Lower leg skin (tissue), 4 donors: ENCODE measurements around the gene TIMM8B. TPM values are rescaled to one million over a fixed set of nuclear protein-coding genes. Genes with fewer than 3 reads are reported as not detected.

Source experiments
- DNase-seq, 2 donors: peaks; one replicate each; pipeline ENCODE4 v3.0.0-alpha.2; 2019; ENCODE audit warnings: low spot score in 2 of 2
- H3K4me3 ChIP-seq: fragments of 200-600 bp; sonication (generic); 2 replicates; pipeline ENCODE4 v1.5.1; 2017; ENCODE audit warnings: mild to moderate bottlenecking, low read depth; ENCODE audit not compliant: poor library complexity, severe bottlenecking
- POLR2A ChIP-seq, 2 donors: fragments of 450-650 bp; IDR thresholded peaks; one replicate each; pipeline ENCODE4 v1.6.1; 2016 to 2017; ENCODE audit warnings: antibody characterized with exemption in 2 of 2, mild to moderate bottlenecking in 1 of 2, moderate library complexity in 1 of 2
- WGBS, 2 donors: methylation state at CpG; one replicate each; pipeline ENCODE4 v1.1.5; 2018; 5-methylcytosine and 5-hydroxymethylcytosine counted together
- intact Hi-C: fragments of 100-400 bp; cut with DNase I; formaldehyde crosslinking; loops from one replicate; pipeline ENCODE4 v1.15.0; 2023; ENCODE audit warnings: low total_unique reads
- total RNA-seq, 4 donors: library from RNA; depleted of rRNA; stranded (reverse); fragments of >200 nt; gene quantifications; one replicate each; pipeline ENCODE4 v1.1.0, GENCODE V29; 2016
- TF ChIP-seq, protein P1 (sequence below), 3 donors: fragments of 450-650 bp; IDR thresholded peaks; one replicate each; pipeline ENCODE4 v1.5.1; 2016; ENCODE audit warnings: antibody characterized with exemption in 3 of 3, mild to moderate bottlenecking in 3 of 3, moderate library complexity in 2 of 3

The TIMM8B gene, protein sequence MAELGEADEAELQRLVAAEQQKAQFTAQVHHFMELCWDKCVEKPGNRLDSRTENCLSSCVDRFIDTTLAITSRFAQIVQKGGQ
- 10 to 100 TPM; 12.4 to 49.0 (median 29.9) TPM for total RNA-seq

DNA sequence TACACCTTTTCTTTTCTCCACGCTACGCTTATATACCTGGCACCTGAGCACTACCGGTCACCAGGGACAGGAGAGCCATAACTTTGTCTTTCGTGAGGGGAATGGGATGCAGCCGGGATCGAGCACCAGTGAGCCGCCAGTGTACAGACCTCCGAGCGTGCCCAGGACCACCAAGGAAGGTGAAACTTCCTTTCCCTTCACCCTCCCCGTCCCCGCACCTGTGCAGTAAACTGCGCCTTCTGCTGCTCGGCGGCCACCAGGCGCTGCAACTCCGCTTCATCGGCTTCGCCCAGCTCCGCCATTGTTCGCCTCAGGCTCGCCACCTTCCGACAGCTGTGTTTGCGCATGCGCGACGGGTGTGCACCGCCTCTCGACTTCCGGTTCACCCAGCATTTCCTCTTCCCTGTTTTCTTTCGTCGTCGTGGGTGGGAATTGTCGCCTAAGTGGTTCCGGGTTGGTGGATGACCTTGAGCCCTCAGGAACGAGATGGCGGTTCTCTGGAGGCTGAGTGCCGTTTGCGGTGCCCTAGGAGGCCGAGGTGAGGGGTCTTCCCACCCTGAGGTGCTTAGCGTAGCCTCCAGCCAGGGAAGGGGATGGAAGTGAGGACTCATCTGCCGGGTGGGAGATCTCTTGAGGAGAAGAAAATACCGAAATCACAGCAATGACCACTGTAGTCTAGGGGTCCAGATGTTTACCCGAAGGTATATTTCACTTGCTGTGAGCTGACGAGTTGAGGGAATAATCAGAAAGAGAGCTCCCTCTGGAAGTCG, at the start of gene TIMM8B, which contains the start of gene SDHD:
TIMM8B (minus strand) TSS at position 335 of the 770 bp plus-strand sequence; CDS start at position 302, 33 bp downstream.
SDHD (plus strand) TSS at position 452 of the 770 bp plus-strand sequence; CDS start at position 487, 35 bp downstream.
- intact Hi-C loops: no loop called here
- H3K4me3 ChIP-seq: peak within 1 kb of the TSS; percentile 86
- TF ChIP-seq, protein P1, sequence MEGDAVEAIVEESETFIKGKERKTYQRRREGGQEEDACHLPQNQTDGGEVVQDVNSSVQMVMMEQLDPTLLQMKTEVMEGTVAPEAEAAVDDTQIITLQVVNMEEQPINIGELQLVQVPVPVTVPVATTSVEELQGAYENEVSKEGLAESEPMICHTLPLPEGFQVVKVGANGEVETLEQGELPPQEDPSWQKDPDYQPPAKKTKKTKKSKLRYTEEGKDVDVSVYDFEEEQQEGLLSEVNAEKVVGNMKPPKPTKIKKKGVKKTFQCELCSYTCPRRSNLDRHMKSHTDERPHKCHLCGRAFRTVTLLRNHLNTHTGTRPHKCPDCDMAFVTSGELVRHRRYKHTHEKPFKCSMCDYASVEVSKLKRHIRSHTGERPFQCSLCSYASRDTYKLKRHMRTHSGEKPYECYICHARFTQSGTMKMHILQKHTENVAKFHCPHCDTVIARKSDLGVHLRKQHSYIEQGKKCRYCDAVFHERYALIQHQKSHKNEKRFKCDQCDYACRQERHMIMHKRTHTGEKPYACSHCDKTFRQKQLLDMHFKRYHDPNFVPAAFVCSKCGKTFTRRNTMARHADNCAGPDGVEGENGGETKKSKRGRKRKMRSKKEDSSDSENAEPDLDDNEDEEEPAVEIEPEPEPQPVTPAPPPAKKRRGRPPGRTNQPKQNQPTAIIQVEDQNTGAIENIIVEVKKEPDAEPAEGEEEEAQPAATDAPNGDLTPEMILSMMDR (IDR thresholded peaks at IDR 0.05): peak in 1 of 3 donors; percentile 46
- no peak for TF ChIP-seq POLR2A (IDR thresholded peaks at IDR 0.05)
- peak; percentile 96 to 99 for DNase-seq
- 0% methylated on average over 40 to 45 of the region's 45 CpGs for WGBS, 2 donors

DNA sequence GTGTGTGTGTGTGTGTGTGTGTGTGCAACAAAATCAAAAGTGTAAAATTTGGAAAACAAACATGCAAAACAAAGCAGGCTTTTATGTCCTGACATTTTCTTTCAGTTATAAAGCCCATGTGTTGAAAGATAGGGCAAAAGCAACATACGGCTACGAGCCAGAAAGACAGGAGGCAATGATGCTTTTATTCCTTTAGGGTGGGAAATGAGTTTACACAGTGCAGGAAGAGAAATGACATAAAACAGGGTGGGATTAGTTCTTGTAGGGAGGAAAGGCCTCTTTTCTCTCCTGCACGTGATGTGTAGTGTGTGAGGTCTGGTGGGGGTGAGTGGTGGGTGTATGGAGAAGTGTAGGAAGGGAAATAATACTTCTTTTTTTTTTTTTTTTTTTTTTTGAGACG, 47.9 kb upstream of the TIMM8B start:
- DNase-seq: no peak
- TF ChIP-seq, protein P1 (IDR thresholded peaks at IDR 0.05): no peak
- TF ChIP-seq POLR2A (IDR thresholded peaks at IDR 0.05): no peak
- intact Hi-C loops: no loop called here
- no peak overlapping the region for H3K4me3 ChIP-seq
- 95% methylated on average over 4 of the region's 4 CpGs for WGBS, 2 donors

DNA sequence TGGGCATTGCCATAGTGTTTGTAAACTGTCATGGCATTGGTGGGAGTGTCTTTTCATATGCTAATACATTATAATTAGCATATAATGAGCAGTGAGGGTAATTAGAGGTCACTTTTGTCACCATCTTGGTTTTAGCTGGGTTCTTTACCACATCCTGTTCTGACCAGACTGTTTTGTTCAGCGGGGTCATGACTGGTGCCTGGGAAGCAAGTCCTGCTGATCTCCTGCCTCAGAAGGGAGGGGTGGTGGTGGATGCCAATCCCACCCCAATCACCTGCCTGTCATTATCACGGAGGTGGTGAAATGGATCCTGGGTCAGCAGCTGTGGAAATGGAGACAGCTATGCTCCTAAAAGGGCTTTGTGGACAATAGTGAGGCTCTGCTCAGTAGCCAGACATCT, 46.2 kb upstream of the TIMM8B start:
- intact Hi-C loops: no loop called here
- TF ChIP-seq, protein P1 (IDR thresholded peaks at IDR 0.05): no peak
- TF ChIP-seq POLR2A (IDR thresholded peaks at IDR 0.05): no peak
- 74 to 79% methylated on average over 2 of the region's 2 CpGs for WGBS, 2 donors

DNA sequence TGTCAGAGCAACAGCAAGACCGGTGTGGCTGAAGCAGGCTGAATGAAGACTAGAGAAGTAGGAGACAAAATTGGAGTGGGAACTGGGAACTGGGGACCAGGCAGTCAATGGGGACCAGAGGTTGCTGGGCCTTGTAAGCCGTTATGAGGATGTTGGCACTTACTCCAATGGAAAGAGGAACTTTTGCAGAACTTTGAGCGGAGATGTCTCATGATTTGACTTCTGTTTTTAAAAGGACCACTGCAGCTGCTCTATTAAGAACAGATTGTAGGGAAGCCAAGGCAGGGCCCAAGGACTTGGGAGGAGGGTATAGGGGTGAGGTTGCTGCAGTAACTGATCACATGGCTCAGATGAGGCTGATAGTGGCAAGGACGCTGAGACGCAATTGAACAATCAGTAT, 43.1 kb upstream of the TIMM8B start:
- 61 to 66% methylated on average over 5 of the region's 5 CpGs for WGBS, 2 donors
- peak in 1 of 2 donors; percentile 34 for DNase-seq
- TF ChIP-seq POLR2A (IDR thresholded peaks at IDR 0.05): no peak
- TF ChIP-seq, protein P1 (IDR thresholded peaks at IDR 0.05): no peak
- no peak overlapping the region for H3K4me3 ChIP-seq
- intact Hi-C loops: no loop called here

More for the DNA sequence above, 46.2 kb upstream of the TIMM8B start:
- no peak for DNase-seq
- H3K4me3 ChIP-seq: no peak overlapping the region

DNA sequence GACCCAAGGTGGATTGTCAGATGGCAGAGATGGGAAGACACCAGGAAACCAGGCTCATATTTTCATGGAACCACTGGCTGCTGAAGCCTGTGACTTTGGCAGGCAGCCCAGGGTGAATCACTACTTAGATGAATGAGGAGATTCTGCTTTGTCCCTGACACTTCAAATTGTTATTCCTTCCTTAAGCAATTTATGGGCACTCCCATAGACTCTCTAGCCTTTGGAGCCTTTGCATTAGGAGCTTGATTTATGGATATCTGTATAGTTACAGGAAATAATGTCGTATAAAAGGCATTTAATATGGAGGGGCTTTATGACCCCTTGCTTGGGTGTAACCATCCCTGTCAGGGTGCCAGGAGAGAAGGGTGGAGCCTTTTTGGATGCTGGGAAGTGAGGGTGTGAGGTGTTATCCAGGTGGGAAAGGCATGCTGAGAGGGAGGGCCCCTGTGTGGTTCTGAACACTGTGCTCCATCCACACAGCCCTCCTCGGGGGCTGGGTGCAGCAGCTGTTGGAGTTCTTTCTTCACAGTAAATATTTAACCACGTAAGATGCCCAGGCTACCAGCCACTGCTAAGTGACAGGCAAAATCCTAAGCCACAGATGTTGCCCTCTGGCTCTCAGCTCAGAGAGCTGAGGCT, 42.0 kb upstream of the TIMM8B start:
- DNase-seq: peak; percentile 84 to 89
- intact Hi-C loops: no loop called here
- no peak overlapping the region for H3K4me3 ChIP-seq
- TF ChIP-seq, protein P1 (IDR thresholded peaks at IDR 0.05): no peak
- TF ChIP-seq POLR2A (IDR thresholded peaks at IDR 0.05): no peak
- 17 to 34% methylated on average over 3 of the region's 3 CpGs for WGBS, 2 donors
